Fibroblast of the aortic adventitia (primary cell): ENCODE results near the gene NOP16. TPM values are rescaled to one million over a fixed set of nuclear protein-coding genes. Genes with fewer than 3 reads are reported as not detected.

Experiments
- DNase-seq: peaks from one replicate; pipeline ENCODE4 v3.0.0-alpha.2; 2010; ENCODE audit warnings: low read depth
- H3K4me3 ChIP-seq: 2 replicates; pipeline ENCODE4 v1.5.1; 2011; ENCODE audit warnings: low read depth, mild to moderate bottlenecking, control low read depth, low read length, moderate library complexity
- CTCF ChIP-seq: IDR thresholded peaks from 2 replicates; pipeline ENCODE4 v1.5.1; 2011; ENCODE audit warnings: mild to moderate bottlenecking, low read length, control low read depth, inconsistent platforms; ENCODE audit not compliant: insufficient read depth
- total RNA-seq: library from RNA; depleted of rRNA; stranded (reverse); fragments of >200 nt; gene quantifications from 2 replicates; pipeline ENCODE4 v1.2.3, GENCODE V29; 2012; ENCODE audit warnings: low replicate concordance

The NOP16 gene
- total RNA-seq, 1 donor: 17.0 TPM

- DNase-seq: peak; percentile 22
- TF ChIP-seq CTCF: no peak
- peak overlapping the region; percentile 96 for H3K4me3 ChIP-seq
Observed at GRCh38 chr5:176360894-176361436, 27.4 kb downstream of the NOP16 start.

- TF ChIP-seq CTCF: no peak
- no peak for DNase-seq
- no peak overlapping the region for H3K4me3 ChIP-seq
Observed at GRCh38 chr5:176359658-176360057, 28.7 kb downstream of the NOP16 start.

DNA sequence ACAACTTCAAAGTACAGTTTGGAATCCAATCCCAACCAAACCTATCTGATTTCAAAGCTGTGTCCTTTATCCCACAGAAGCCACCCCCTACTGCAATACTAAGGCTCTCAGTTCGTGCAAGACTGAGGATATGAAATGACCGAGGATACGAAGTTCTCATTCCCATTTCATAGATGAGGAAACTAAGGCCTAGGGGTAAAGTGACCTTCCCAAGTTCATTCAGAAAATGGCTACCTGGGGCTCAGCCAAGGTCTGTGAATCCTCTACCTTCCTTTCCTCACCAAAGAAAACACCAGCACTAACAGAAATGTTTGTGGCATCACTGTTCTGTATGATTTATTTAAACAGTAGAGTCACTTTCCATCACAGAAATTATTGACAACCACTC lies 32.2 kb downstream of the NOP16 start:
- H3K4me3 ChIP-seq: no peak overlapping the region
- no peak for TF ChIP-seq CTCF
- DNase-seq: no peak

DNA sequence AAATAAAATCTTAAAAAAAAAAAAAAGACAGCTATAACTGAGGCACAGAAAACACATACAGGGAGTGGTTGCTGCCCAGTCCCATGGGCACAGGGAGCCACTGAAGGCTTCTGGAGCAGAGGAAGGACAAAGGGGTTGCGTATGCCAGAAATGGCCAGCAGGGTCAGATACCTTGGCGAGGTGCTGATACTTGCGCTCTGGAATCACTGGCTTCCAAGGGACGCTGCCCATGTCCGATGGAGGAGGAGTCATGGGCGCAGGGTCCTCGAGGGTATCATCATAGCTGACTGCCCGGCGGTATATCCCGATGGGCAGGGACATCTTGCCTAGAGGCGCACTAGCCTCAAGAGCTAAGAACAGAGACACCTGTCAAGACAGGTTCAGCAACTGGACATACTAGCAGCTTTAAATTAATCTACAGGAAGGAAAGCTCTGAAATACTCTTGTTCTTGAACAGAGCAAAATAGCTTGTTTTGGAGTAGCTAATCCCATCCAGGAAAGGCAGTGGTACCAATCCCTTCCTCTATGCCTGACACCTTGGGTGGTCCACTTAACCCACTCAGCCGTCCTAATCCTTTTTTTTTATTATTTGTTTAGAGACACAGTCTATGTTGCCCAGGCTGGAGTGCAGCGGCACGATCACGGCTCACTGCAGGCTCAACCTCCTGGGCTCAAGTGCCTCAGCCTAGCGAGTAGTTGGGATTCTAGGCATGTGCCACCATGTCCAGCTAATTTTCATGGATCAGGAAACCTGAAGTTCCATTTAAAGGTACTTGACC lies 32.8 kb downstream of the NOP16 start:
- DNase-seq: no peak
- no peak overlapping the region for H3K4me3 ChIP-seq
- TF ChIP-seq CTCF: no peak

GRCh38 chr5:176353533-176353932 lies 34.9 kb downstream of the NOP16 start:
- no peak for DNase-seq
- no peak for TF ChIP-seq CTCF
- H3K4me3 ChIP-seq: no peak overlapping the region

DNA sequence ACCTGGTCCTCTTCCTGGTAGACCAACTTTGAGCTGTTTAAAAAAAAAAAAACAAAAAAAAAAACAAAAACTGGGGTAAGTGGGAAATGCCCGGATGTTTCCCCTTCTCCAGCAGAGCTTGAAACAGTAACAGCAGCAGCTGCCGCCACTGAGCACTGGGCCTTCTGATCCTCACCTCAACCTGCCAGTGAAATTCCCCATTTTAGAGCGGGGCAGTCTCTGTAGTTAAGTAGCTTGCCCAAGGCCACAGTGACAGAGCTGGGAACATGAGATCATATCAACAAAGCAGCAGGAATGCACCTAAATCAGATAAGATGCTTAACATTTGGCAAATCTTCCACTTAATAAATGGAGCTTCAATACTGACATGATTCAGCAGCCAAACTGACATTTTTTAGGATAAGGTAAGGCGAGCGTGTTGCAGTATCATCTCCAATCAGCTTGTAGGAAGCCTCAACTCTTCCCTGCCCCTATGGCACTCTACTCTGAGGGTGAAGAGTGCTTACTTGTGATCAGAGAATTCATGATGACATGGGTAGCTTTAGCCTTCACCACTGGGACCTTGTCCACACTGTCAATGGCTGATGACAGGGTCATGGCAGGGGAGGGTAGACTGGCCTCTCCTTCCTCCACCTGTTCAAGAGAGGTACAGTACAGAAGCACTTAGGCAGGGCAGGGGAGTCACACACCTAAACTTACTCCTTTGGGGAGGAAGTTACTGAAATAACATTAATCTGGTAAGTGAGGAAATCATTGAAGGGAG lies 36.1 kb downstream of the NOP16 start:
- no peak overlapping the region for H3K4me3 ChIP-seq
- no peak for DNase-seq
- TF ChIP-seq CTCF: no peak
